GM21737 (cell line): ENCODE data around the gene TAF4.

ENCODE experiments used
- ATAC-seq: cut with Tn5 transposase; IDR thresholded peaks from one replicate; pipeline ENCODE4 v1.9.1; 2021; ENCODE audit warnings: mild to moderate bottlenecking, moderate library complexity; ENCODE audit not compliant: unreplicated experiment

The TAF4 gene

GRCh38 chr20:61924858-61925554 is 140.7 kb downstream of the TAF4 start:
- ATAC-seq = no peak
